HepG2 (cell line): ENCODE data around the gene GNAI2. TPM values are rescaled to one million over a fixed set of nuclear protein-coding genes. Genes with fewer than 3 reads are reported as not detected.
A peak's percentile ranks its signal among the peaks of the same experiment; 100 is the strongest.

Experiments used
- E2F1 ChIP-seq: sonication (generic); formaldehyde crosslinking; IDR thresholded peaks from 2 replicates; pipeline ENCODE4 v1.5.0; 2020; ENCODE audit warnings: missing genetic modification reagents
- EHMT2 ChIP-seq: fragments of 200-600 bp; sonication (generic); IDR thresholded peaks from 2 replicates; pipeline ENCODE4 v1.7.0; 2017; ENCODE audit warnings: antibody characterized with exemption, low read depth, low read length, borderline replicate concordance
- ETS1 ChIP-seq: sonication (generic); formaldehyde crosslinking; IDR thresholded peaks from 2 replicates; pipeline ENCODE4 v1.4.0; 2020; ENCODE audit warnings: missing genetic modification reagents
- GATA4 ChIP-seq: sonication (generic); IDR thresholded peaks from 2 replicates; pipeline ENCODE4 v1.6.1; 2016; ENCODE audit warnings: antibody characterized with exemption, low read depth, borderline replicate concordance
- HIVEP1 ChIP-seq: sonication (generic); formaldehyde crosslinking; IDR thresholded peaks from 2 replicates; pipeline ENCODE4 v1.4.0; 2020; ENCODE audit warnings: mild to moderate bottlenecking, missing genetic modification reagents
- HNF4G ChIP-seq, 2 experiments: sonication (generic) in 1 of 2; formaldehyde crosslinking in 1 of 2; IDR thresholded peaks; 2 replicates each; pipeline versions ENCODE4 v1.4.0 to v1.6.1; 2011 to 2020; ENCODE audit warnings: borderline replicate concordance in 2 of 2, low read depth in 2 of 2, mild to moderate bottlenecking in 2 of 2, low read length in 1 of 2, missing genetic modification reagents in 1 of 2, moderate library complexity in 1 of 2
- HOXA3 ChIP-seq: sonication (generic); formaldehyde crosslinking; IDR thresholded peaks from 2 replicates; pipeline ENCODE4 v1.5.0; 2020; ENCODE audit warnings: missing genetic modification reagents
- PAXIP1 ChIP-seq: sonication (generic); formaldehyde crosslinking; conservative IDR thresholded peaks from 2 replicates; pipeline ENCODE4 v1.4.0; 2020; ENCODE audit warnings: mild to moderate bottlenecking, missing genetic modification reagents, moderate library complexity
- PCBP1 ChIP-seq: fragments of 200-400 bp; formaldehyde crosslinking; IDR thresholded peaks from 2 replicates; pipeline ENCODE4 v1.6.1; 2017; ENCODE audit warnings: mild to moderate bottlenecking, low read depth, low read length, borderline replicate concordance
- TAF1 ChIP-seq: sonication (generic); formaldehyde crosslinking; IDR thresholded peaks from 2 replicates; pipeline ENCODE4 v1.4.0; 2020; ENCODE audit warnings: missing genetic modification reagents
- ZMYM2 ChIP-seq: sonication (generic); formaldehyde crosslinking; IDR thresholded peaks from 2 replicates; pipeline ENCODE4 v1.8.0; 2022; ENCODE audit warnings: mild to moderate bottlenecking, missing genetic modification reagents
- ZNF160 ChIP-seq: sonication (generic); formaldehyde crosslinking; IDR thresholded peaks from 2 replicates; pipeline ENCODE4 v1.8.0; 2022; ENCODE audit warnings: mild to moderate bottlenecking, inconsistent platforms, missing genetic modification reagents
- ZNF225 ChIP-seq: sonication (generic); formaldehyde crosslinking; IDR thresholded peaks from 2 replicates; pipeline ENCODE4 v1.4.0; 2020; ENCODE audit warnings: mild to moderate bottlenecking, missing genetic modification reagents
- ZNF33A ChIP-seq: sonication (generic); formaldehyde crosslinking; IDR thresholded peaks from 2 replicates; pipeline ENCODE4 v1.5.1; 2020; ENCODE audit warnings: missing genetic modification reagents, mild to moderate bottlenecking, moderate library complexity, borderline replicate concordance
- ZNF354B ChIP-seq: sonication (generic); formaldehyde crosslinking; IDR thresholded peaks from 2 replicates; pipeline ENCODE4 v1.8.0; 2022; ENCODE audit warnings: mild to moderate bottlenecking, missing genetic modification reagents
- ZNF543 ChIP-seq: sonication (generic); formaldehyde crosslinking; IDR thresholded peaks from 2 replicates; pipeline ENCODE4 v1.4.0; 2020; ENCODE audit warnings: mild to moderate bottlenecking, missing genetic modification reagents
- ZNF556 ChIP-seq: sonication (generic); formaldehyde crosslinking; IDR thresholded peaks from 2 replicates; pipeline ENCODE4 v1.4.0; 2020; ENCODE audit warnings: mild to moderate bottlenecking, missing genetic modification reagents, borderline replicate concordance
- ZNF605 ChIP-seq: sonication (generic); formaldehyde crosslinking; IDR thresholded peaks from 2 replicates; pipeline ENCODE4 v1.8.0; 2022; ENCODE audit warnings: mild to moderate bottlenecking, missing genetic modification reagents
- ZNF768 ChIP-seq: sonication (generic); formaldehyde crosslinking; IDR thresholded peaks from 2 replicates; pipeline ENCODE4 v1.4.0; 2020; ENCODE audit warnings: missing genetic modification reagents
- ZNF800 ChIP-seq: sonication (generic); formaldehyde crosslinking; IDR thresholded peaks from 2 replicates; pipeline ENCODE4 v1.4.0; 2020; ENCODE audit warnings: missing genetic modification reagents
- polyA plus RNA-seq, 8 experiments: library from polyadenylated mRNA; depleted of rRNA in 3 of 8; stranded (reverse) in 7 of 8; unstranded in 1 of 8; fragments of >200 nt; fragmentation: Illumina TruSeq in 4 of 8; extraction: Trizol in 4 of 8; gene quantifications; 2 replicates each; pipeline versions ENCODE4 v1.2.1 to v1.2.3, GENCODE V29; 2011 to 2016; ENCODE audit warnings: low read depth in 4 of 8, missing spikeins in 1 of 8, mixed read lengths in 1 of 8; ENCODE audit not compliant: insufficient read depth in 1 of 8
- total RNA-seq, 5 experiments: library from RNA; depleted of rRNA; stranded (reverse); fragments of >200 nt; fragmentation: Illumina TruSeq; extraction: Trizol; gene quantifications; 2 replicates each; pipeline ENCODE4 v1.2.3, GENCODE V29; 2016; ENCODE audit warnings: low read depth in 1 of 5

Gene GNAI2
- total and polyA plus RNA-seq, 2 of the 13 experiments (the other 11 are each of a cell fraction or from before 2014, with no cell fraction given): 51.1 to 66.2 TPM

- TF ChIP-seq ZNF800 (CRISPR knock-in tag): 0 out of 2 replicates have a peak, but pooled peaks have one; percentile 35
- peak; percentile 77; the same call in 1 of the 2 replicates for TF ChIP-seq ZMYM2 (CRISPR knock-in tag)
- TF ChIP-seq HNF4G (IDR thresholded peaks at IDR 0.05; ENCODE audit: borderline replicate concordance, low read depth, low read length): peak; percentile 81
- TF ChIP-seq HNF4G (CRISPR knock-in tag; IDR thresholded peaks at IDR 0.05; ENCODE audit: borderline replicate concordance, low read depth): peak; percentile 66
- peak; percentile 2; the same call in 1 of the 2 replicates for TF ChIP-seq ZNF225 (CRISPR knock-in tag)
- peak; percentile 69 for TF ChIP-seq ZNF605
- no peak for TF ChIP-seq ZNF33A (CRISPR knock-in tag)
- TF ChIP-seq GATA4: peak; percentile 74; the same call in 1 of the 2 replicates
- TF ChIP-seq ZNF768 (CRISPR knock-in tag): 0 out of 2 replicates have a peak, but pooled peaks have one; percentile 20
- peak; percentile 91; the same call in 1 of the 2 replicates for TF ChIP-seq PAXIP1 (CRISPR knock-in tag)
- TF ChIP-seq ZNF543: peak; percentile 47
- TF ChIP-seq HIVEP1 (CRISPR knock-in tag): no peak
- TF ChIP-seq EHMT2: no peak
- peak; percentile 33; the same call in 1 of the 2 replicates for TF ChIP-seq TAF1 (CRISPR knock-in tag)
- TF ChIP-seq HOXA3 (CRISPR knock-in tag): peak; percentile 83
- peak; percentile 93; the same call in 1 of the 2 replicates for TF ChIP-seq ZNF556 (CRISPR knock-in tag)
- TF ChIP-seq PCBP1: 0 out of 2 replicates have a peak, but pooled peaks have one; percentile 47
- no peak for TF ChIP-seq ETS1 (CRISPR knock-in tag)
- peak; percentile 22; the same call in 1 of the 2 replicates for TF ChIP-seq ZNF354B (CRISPR knock-in tag)
- no peak for TF ChIP-seq ZNF160 (CRISPR knock-in tag)
- 0 out of 2 replicates have a peak, but pooled peaks have one; percentile 21 for TF ChIP-seq E2F1 (CRISPR knock-in tag)
These were observed 25.3 kb upstream of the GNAI2 start (continued) for GRCh38 chr3:50210510-50211367.
